CD4-positive, alpha-beta T cell (primary cell): Measurements from ENCODE around the gene OTULINL. TPM values are rescaled to one million over a fixed set of nuclear protein-coding genes. Genes with fewer than 3 reads are reported as not detected.

ENCODE experiments used
- ATAC-seq: fragments of 200-7000 bp; cut with Tn5 transposase; one replicate; pipeline ENCODE4 v1.10.0; 2022; ENCODE audit warnings: mild to moderate bottlenecking; ENCODE audit not compliant: poor library complexity
- CTCF ChIA-PET: fragments of 350-600 bp; sonication (Branson Sonifier 250); formaldehyde crosslinking; loops from one replicate; lab custom pipeline; 2021; ENCODE audit warnings: antibody characterized with exemption, inconsistent platforms; lab: Charles Lee
- POLR2A ChIA-PET: fragments of 350-600 bp; sonication (Branson Sonifier 250); formaldehyde crosslinking; loops from one replicate; lab custom pipeline; 2021; ENCODE audit warnings: antibody characterized with exemption, inconsistent platforms; lab: Charles Lee
- DNase-seq, 14 experiments: peaks; one replicate each; pipeline ENCODE4 v3.0.0-alpha.2; 2013 to 2020; ENCODE audit warnings: mixed read lengths in 2 of 14
- H3K27ac ChIP-seq, 2 donors: one replicate each; pipeline versions ENCODE4 v1.5.1 to v1.7.0; 2013; ENCODE audit warnings: low read length in 2 of 2, low read depth in 1 of 2, mild to moderate bottlenecking in 1 of 2
- H3K27me3 ChIP-seq, 2 experiments: 1 replicate in 1 of 2; 2 replicates in 1 of 2; pipeline versions ENCODE4 v1.6.1 to v1.7.0; 2013; ENCODE audit warnings: low read length in 2 of 2, control low read depth in 1 of 2, mild to moderate bottlenecking in 1 of 2, moderate library complexity in 1 of 2; ENCODE audit not compliant: insufficient read depth in 2 of 2, control insufficient read depth in 1 of 2
- H3K36me3 ChIP-seq: one replicate; pipeline ENCODE4 v1.6.1; 2013; ENCODE audit warnings: low read length, control low read depth; ENCODE audit not compliant: insufficient read depth
- H3K4me1 ChIP-seq: one replicate; pipeline ENCODE4 v1.6.1; 2013; ENCODE audit warnings: low read length, control low read depth; ENCODE audit not compliant: insufficient read depth
- H3K4me3 ChIP-seq: one replicate; pipeline ENCODE4 v1.5.1; 2013; ENCODE audit warnings: mild to moderate bottlenecking, low read length, moderate library complexity
- H3K9me3 ChIP-seq, 2 experiments: 1 replicate in 1 of 2; 2 replicates in 1 of 2; pipeline versions ENCODE4 v1.6.1 to v1.7.0; 2013; ENCODE audit warnings: low read length in 2 of 2, mild to moderate bottlenecking in 2 of 2, control low read depth in 1 of 2, moderate library complexity in 1 of 2; ENCODE audit not compliant: control insufficient read depth in 1 of 2, insufficient read depth in 1 of 2
- H3K27ac Mint-ChIP-seq: one replicate; pipeline ENCODE4 v1.8.0; 2020; ENCODE audit warnings: mixed read lengths
- H3K27me3 Mint-ChIP-seq: one replicate; pipeline ENCODE4 v1.8.0; 2021; ENCODE audit warnings: mixed read lengths
- H3K36me3 Mint-ChIP-seq: one replicate; pipeline ENCODE4 v1.8.0; 2021; ENCODE audit warnings: low read depth, mixed read lengths
- H3K4me1 Mint-ChIP-seq: one replicate; pipeline ENCODE4 v1.8.0; 2021; ENCODE audit warnings: low read depth, mixed read lengths
- H3K4me3 Mint-ChIP-seq: one replicate; pipeline ENCODE4 v1.8.0; 2020; ENCODE audit warnings: mild to moderate bottlenecking, mixed read lengths
- H3K9me3 Mint-ChIP-seq: one replicate; pipeline ENCODE4 v1.8.0; 2020; ENCODE audit warnings: mixed read lengths
- intact Hi-C, 2 experiments: fragments of 100-400 bp; cut with DNase I in 1 of 2; cut with micrococcal nuclease in 1 of 2; formaldehyde crosslinking; loops; one replicate each; pipeline versions ENCODE4 v1.15.1 to v1.9.0; 2023 to 2025; cut with DNase I, micrococcal nuclease
- total RNA-seq, 174 experiments: library from RNA in 2 of 174; stranded (reverse) in 2 of 174; gene quantifications; one replicate each; pipeline ENCODE4 v1.2.3 and lab custom pipeline; 2021 to 2026
- TF ChIP-seq, protein P1 (sequence below): fragments of 200-600 bp; IDR thresholded peaks from one replicate; pipeline ENCODE4 v1.8.0; 2022; ENCODE audit warnings: antibody characterized with exemption, mild to moderate bottlenecking

OTULINL gene
- total RNA-seq, 2 experiments from 2014 or later = 55.6 to 60.9 TPM

DNA sequence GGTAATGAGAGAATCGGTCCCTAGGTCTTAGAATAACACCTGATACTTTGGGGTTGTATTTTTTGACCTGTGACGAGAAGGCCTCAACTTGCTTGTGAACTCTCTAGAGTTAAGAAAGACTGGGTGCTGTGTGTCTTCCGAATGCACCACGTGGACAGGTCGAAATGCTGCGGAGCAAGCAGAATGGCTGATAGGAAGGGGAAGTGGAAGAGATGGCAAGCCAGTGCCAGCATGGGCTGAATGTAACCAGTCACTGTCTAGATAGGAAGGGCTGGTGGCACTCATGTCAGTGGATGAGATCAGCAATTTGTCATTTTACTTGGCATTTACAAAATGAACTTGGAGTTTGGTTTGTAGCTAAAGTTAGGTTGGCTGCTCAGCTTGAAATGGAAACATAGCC is 5.6 kb downstream of the OTULINL start:
- Mint-ChIP-seq H3K9me3 (no peaks in the 10 kb centered on the region), H3K27ac (no peak overlapping the region), H3K4me3 (no peak overlapping the region), H3K36me3 (no peaks in the 10 kb centered on the region), H3K4me1 (peaks cover 90% of the 10 kb centered on the region), H3K27me3 (no peaks in the 10 kb centered on the region)
- POLR2A ChIA-PET = no interaction called here
- TF ChIP-seq, protein P1, sequence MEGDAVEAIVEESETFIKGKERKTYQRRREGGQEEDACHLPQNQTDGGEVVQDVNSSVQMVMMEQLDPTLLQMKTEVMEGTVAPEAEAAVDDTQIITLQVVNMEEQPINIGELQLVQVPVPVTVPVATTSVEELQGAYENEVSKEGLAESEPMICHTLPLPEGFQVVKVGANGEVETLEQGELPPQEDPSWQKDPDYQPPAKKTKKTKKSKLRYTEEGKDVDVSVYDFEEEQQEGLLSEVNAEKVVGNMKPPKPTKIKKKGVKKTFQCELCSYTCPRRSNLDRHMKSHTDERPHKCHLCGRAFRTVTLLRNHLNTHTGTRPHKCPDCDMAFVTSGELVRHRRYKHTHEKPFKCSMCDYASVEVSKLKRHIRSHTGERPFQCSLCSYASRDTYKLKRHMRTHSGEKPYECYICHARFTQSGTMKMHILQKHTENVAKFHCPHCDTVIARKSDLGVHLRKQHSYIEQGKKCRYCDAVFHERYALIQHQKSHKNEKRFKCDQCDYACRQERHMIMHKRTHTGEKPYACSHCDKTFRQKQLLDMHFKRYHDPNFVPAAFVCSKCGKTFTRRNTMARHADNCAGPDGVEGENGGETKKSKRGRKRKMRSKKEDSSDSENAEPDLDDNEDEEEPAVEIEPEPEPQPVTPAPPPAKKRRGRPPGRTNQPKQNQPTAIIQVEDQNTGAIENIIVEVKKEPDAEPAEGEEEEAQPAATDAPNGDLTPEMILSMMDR = no peak
- CTCF ChIA-PET = interaction anchor here (0.7 to 1.2 kb wide), 2 partner anchors 11 kb away, joined by 3 read pairs; no protein-coding TSS in a partner anchor
- H3K4me3 ChIP-seq = no peak overlapping the region
- H3K4me1 ChIP-seq = peaks cover 56% of the 10 kb centered on the region
- intact Hi-C loops = loop anchor here (10.0 kb wide), 2 partner anchors 78 to 1878 kb away; partner anchors contain the start of genes OTULIN (in 1 of the 2) and ZNF622 (in 1 of the 2)
- ATAC-seq = no peak
- no peaks in the 10 kb centered on the region for H3K9me3 ChIP-seq
- H3K27ac ChIP-seq = no peak overlapping the region
- DNase-seq = peak in 2 of 14 experiments; percentile 53 to 63
- no peaks in the 10 kb centered on the region for H3K36me3 ChIP-seq
- no peaks in the 10 kb centered on the region for H3K27me3 ChIP-seq

DNA sequence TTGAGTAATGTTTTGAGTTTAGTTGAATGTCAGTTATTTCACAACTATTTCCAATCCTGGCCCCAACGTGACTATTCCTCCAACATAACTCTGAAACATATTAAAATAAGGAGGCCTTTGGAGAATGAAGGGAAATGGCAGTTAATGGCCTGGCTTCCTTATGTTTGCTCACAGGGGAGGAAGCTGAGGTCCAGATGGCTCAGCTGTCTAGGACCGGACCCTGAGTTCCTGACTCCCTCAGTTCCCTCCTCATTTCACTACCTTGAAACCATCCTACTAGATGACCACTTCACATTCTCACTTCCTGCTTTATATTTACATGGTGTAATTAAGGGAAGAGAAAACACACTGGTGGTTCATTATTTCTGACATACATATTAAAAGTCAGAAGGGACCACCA is 6.6 kb downstream of the OTULINL start:
- H3K27me3 ChIP-seq = no peaks in the 10 kb centered on the region
- H3K36me3 Mint-ChIP-seq = no peaks in the 10 kb centered on the region
- TF ChIP-seq, protein P1 = no peak
- peaks cover 56% of the 10 kb centered on the region for H3K4me1 ChIP-seq
- ATAC-seq (no peak), DNase-seq (peak in 1 of 14 experiments; percentile 26)
- no peaks in the 10 kb centered on the region for H3K36me3 ChIP-seq
- peaks cover 90% of the 10 kb centered on the region for H3K4me1 Mint-ChIP-seq
- intact Hi-C loops = loop anchor here (10.0 kb wide), 2 partner anchors 77 to 1877 kb away; partner anchors contain the start of genes OTULIN (in 1 of the 2) and ZNF622 (in 1 of the 2)
- no peaks in the 10 kb centered on the region for H3K9me3 Mint-ChIP-seq
- POLR2A ChIA-PET = no interaction called here
- no peaks in the 10 kb centered on the region for H3K9me3 ChIP-seq
- CTCF ChIA-PET = interaction anchor here (1.2 kb wide), 1 partner anchor 12 kb away, joined by 3 read pairs; no protein-coding TSS in a partner anchor
- no peak overlapping the region for H3K27ac Mint-ChIP-seq
- H3K4me3 Mint-ChIP-seq = no peak overlapping the region
- H3K27ac ChIP-seq = no peak overlapping the region
- H3K27me3 Mint-ChIP-seq = no peaks in the 10 kb centered on the region
- H3K4me3 ChIP-seq = no peak overlapping the region

DNA sequence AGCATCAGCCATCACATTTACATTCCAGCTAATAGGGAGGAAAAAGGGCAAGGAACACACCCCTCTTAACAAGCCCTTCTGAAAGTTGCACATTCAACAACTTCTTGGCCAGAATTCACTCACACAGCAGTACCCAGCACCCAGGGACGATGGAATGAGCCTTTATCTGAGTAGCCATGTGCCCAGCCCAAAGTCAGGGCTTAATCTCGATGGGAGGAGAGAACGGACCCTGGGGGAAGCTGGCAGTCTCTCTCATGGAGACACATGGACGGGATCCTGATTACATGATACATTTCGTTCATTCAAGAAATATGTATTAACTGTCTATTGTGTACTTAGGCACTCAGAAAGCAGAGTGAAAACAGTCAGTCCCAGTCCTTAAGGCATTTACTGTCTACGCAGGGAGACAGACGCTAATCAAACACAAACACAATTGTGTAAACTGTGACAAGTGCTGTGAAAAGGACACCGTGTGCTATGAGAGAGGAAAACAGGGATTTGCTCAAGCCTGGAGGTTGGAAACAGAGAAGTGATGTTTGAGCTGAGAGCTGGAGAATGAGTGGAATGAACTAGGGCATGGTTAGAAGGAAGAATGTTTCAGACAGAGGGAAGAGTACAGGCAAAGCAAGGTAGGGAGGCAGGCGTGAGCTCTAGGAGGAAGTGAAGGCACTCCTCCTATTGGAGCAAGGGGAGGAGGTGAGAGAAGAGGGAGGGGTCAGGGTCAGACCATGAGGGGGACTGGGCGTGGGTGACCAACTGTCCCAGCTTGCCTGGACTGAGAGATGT is 7.4 kb downstream of the OTULINL start:
- Histone ChIP-seq H3K27me3 (no peaks in the 10 kb centered on the region), H3K4me1 (peaks cover 58% of the 10 kb centered on the region), H3K9me3 (no peaks in the 10 kb centered on the region), H3K36me3 (no peaks in the 10 kb centered on the region), H3K27ac (no peak overlapping the region), H3K4me3 (no peak overlapping the region)
- H3K27ac Mint-ChIP-seq = no peak overlapping the region
- H3K36me3 Mint-ChIP-seq = no peaks in the 10 kb centered on the region
- H3K27me3 Mint-ChIP-seq = no peaks in the 10 kb centered on the region
- CTCF ChIA-PET = no interaction called here
- H3K4me3 Mint-ChIP-seq = no peak overlapping the region
- POLR2A ChIA-PET = no interaction called here
- H3K9me3 Mint-ChIP-seq = no peaks in the 10 kb centered on the region
- H3K4me1 Mint-ChIP-seq = peaks cover 90% of the 10 kb centered on the region
- TF ChIP-seq, protein P1 = no peak
- ATAC-seq = no peak
- intact Hi-C loops = loop anchor here (10.0 kb wide), 2 partner anchors 76 to 1876 kb away; partner anchors contain the start of genes OTULIN (in 1 of the 2) and ZNF622 (in 1 of the 2)
- no peak for DNase-seq
